GM12874 (cell line): ENCODE measurements around the gene RTL5.

Experiments used
- CTCF ChIP-seq: IDR thresholded peaks from 2 replicates; pipeline ENCODE4 v1.5.1; 2011; ENCODE audit warnings: low read depth, mild to moderate bottlenecking, control low read depth, low read length, moderate library complexity; ENCODE audit not compliant: insufficient read depth

The RTL5 gene

GRCh38 chrX:72094894-72095293 is 36.8 kb downstream of the RTL5 start:
- TF ChIP-seq CTCF: no peak

GRCh38 chrX:72089254-72089653 is 42.5 kb downstream of the RTL5 start:
- no peak for TF ChIP-seq CTCF

- no peak for TF ChIP-seq CTCF
These were observed 43.0 kb downstream of the RTL5 start for GRCh38 chrX:72088761-72089160.

GRCh38 chrX:72086995-72087394 is 44.7 kb downstream of the RTL5 start:
- no peak for TF ChIP-seq CTCF

- TF ChIP-seq CTCF: no peak
These were observed 47.6 kb downstream of the RTL5 start for GRCh38 chrX:72084114-72084513.

- TF ChIP-seq CTCF: no peak
These were observed 48.4 kb downstream of the RTL5 start for GRCh38 chrX:72083291-72083690.

GRCh38 chrX:72081605-72082320 is 50.0 kb downstream of the RTL5 start:
- no peak for TF ChIP-seq CTCF
